ENCODE data around the gene ZBTB5. TPM values are rescaled to one million over a fixed set of nuclear protein-coding genes. Genes with fewer than 3 reads are reported as not detected.

Gene ZBTB5
- total and polyA plus RNA-seq, 4 donors, result 3.2 to 21.9 (median 8.3) TPM

DNA sequence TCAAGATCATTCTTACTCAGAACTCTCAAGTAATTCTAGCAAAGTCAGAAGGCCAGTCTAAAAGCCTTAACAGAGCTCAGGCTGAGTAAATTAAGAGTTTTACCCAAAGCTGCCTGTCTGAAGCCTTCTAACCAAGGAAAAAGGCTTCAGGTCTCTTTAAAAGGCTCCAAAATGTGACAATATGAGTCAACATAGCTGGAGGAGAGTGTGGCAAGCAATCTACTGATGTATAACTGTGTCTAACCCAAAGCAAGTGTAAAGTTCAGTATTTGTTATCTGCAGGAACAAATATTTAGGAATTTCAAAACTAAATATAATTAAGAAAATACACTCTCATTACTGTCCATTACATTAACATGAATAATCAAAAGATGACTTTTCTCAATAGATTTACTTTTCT is 11.0 kb downstream of the ZBTB5 start:
- H3K27ac ChIP-seq (ENCODE audit: low read depth in 1 of 2, low read length in 1 of 2), result no peak overlapping the region
- no peaks in the 10 kb centered on the region for H3K27me3 ChIP-seq (ENCODE audit: control insufficient read depth in 3 of 3, insufficient read depth in 3 of 3, low read length in 2 of 3)
- DNase-seq (no peak), ATAC-seq (ENCODE audit: insufficient read depth, low FRiP score) (no peak)
- no peaks in the 10 kb centered on the region for H3K9me3 ChIP-seq (ENCODE audit: control insufficient read depth in 4 of 4, insufficient read depth in 3 of 4, low read length in 3 of 4)
- no peak overlapping the region for H3K9ac ChIP-seq (ENCODE audit: insufficient read depth in 1 of 2, low read length in 2 of 2)
- TF ChIP-seq, protein P1, sequence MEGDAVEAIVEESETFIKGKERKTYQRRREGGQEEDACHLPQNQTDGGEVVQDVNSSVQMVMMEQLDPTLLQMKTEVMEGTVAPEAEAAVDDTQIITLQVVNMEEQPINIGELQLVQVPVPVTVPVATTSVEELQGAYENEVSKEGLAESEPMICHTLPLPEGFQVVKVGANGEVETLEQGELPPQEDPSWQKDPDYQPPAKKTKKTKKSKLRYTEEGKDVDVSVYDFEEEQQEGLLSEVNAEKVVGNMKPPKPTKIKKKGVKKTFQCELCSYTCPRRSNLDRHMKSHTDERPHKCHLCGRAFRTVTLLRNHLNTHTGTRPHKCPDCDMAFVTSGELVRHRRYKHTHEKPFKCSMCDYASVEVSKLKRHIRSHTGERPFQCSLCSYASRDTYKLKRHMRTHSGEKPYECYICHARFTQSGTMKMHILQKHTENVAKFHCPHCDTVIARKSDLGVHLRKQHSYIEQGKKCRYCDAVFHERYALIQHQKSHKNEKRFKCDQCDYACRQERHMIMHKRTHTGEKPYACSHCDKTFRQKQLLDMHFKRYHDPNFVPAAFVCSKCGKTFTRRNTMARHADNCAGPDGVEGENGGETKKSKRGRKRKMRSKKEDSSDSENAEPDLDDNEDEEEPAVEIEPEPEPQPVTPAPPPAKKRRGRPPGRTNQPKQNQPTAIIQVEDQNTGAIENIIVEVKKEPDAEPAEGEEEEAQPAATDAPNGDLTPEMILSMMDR (IDR thresholded peaks at IDR 0.05; ENCODE audit: control extremely low read depth, extremely low read depth), result no peak
- H3K4me3 ChIP-seq, result no peak overlapping the region
- H3K36me3 ChIP-seq (ENCODE audit: control insufficient read depth in 4 of 4, insufficient read depth in 4 of 4, low read length in 4 of 4), result peaks cover 0 to 10% (median 7%) of the 10 kb centered on the region in 4 donors
- peaks cover 0 to 9% (median 2%) of the 10 kb centered on the region in 5 donors for H3K4me1 ChIP-seq (ENCODE audit: control insufficient read depth in 5 of 5, insufficient read depth in 5 of 5, low read length in 5 of 5)

DNA sequence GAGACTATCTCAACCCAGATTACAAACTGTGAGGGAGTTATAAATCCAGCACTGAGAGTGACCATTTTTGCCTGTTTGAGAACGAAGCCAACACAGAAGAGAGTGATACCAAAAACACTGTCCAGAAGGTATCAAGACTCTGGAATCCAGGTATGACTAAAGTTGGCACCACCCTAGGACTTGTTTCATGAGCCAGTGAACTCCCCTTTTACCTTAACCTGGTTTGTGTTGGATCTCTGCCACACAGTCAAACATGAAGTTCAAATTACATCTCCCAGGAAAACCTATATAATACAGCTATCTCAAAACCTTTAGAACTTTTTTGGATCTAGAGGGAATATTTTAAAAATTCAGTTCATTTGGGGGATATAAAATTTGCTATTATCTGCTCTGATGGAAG is 11.4 kb downstream of the ZBTB5 start:
- no peak overlapping the region for H3K27ac ChIP-seq (ENCODE audit: low read depth in 1 of 2, low read length in 1 of 2)
- no peak overlapping the region for H3K9ac ChIP-seq (ENCODE audit: insufficient read depth in 1 of 2, low read length in 2 of 2)
- H3K9me3 ChIP-seq (ENCODE audit: control insufficient read depth in 4 of 4, insufficient read depth in 3 of 4, low read length in 3 of 4), result no peaks in the 10 kb centered on the region
- H3K27me3 ChIP-seq (ENCODE audit: control insufficient read depth in 3 of 3, insufficient read depth in 3 of 3, low read length in 2 of 3), result no peaks in the 10 kb centered on the region
- no peak overlapping the region for H3K4me3 ChIP-seq
- WGBS, 2 donors, result 85 to 95% methylated on average over 1 of the region's 1 CpG
- DNase-seq, result no peak
- H3K36me3 ChIP-seq (ENCODE audit: control insufficient read depth in 4 of 4, insufficient read depth in 4 of 4, low read length in 4 of 4), result peaks cover 0 to 10% (median 7%) of the 10 kb centered on the region in 4 donors
- no peak for ATAC-seq (ENCODE audit: insufficient read depth, low FRiP score)
- H3K4me1 ChIP-seq (ENCODE audit: control insufficient read depth in 5 of 5, insufficient read depth in 5 of 5, low read length in 5 of 5), result peaks cover 0 to 9% (median 2%) of the 10 kb centered on the region in 5 donors
- TF ChIP-seq, protein P1 (IDR thresholded peaks at IDR 0.05; ENCODE audit: control extremely low read depth, extremely low read depth), result no peak

DNA sequence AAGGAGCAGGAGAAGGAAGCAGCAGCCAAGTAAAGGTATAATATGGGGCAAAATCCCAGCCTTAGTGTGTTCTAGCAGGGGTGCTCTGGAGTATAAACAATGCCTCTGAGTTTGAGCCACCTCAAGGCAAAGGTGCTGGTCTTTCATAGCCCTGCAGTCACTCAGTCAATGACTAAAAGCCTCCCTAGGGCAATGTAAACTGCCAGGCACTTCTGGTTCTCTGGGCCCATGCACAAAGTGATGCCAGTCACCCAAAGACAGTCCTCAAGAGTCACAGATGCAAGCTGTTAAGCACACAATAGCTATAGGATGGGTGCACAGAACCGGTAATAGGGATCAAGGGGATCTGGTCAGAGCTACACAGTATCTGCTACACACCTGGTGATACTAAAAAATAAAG is 12.6 kb downstream of the ZBTB5 start:
- TF ChIP-seq, protein P1 (IDR thresholded peaks at IDR 0.05; ENCODE audit: control extremely low read depth, extremely low read depth), result no peak
- Histone ChIP-seq H3K4me3 (no peak overlapping the region), H3K27me3 (ENCODE audit: control insufficient read depth in 3 of 3, insufficient read depth in 3 of 3, low read length in 2 of 3) (no peaks in the 10 kb centered on the region), H3K36me3 (ENCODE audit: control insufficient read depth in 4 of 4, insufficient read depth in 4 of 4, low read length in 4 of 4) (peaks cover 0 to 10% (median 8%) of the 10 kb centered on the region in 4 donors), H3K27ac (ENCODE audit: low read depth in 1 of 2, low read length in 1 of 2) (no peak overlapping the region), H3K9ac (ENCODE audit: insufficient read depth in 1 of 2, low read length in 2 of 2) (no peak overlapping the region), H3K4me1 (ENCODE audit: control insufficient read depth in 5 of 5, insufficient read depth in 5 of 5, low read length in 5 of 5) (peaks cover 0 to 9% (median 2%) of the 10 kb centered on the region in 5 donors), H3K9me3 (ENCODE audit: control insufficient read depth in 4 of 4, insufficient read depth in 3 of 4, low read length in 3 of 4) (no peaks in the 10 kb centered on the region)
- WGBS, 2 donors, result 100% methylated on average over 1 of the region's 1 CpG
- ATAC-seq (ENCODE audit: insufficient read depth, low FRiP score), result no peak
- no peak for DNase-seq

DNA sequence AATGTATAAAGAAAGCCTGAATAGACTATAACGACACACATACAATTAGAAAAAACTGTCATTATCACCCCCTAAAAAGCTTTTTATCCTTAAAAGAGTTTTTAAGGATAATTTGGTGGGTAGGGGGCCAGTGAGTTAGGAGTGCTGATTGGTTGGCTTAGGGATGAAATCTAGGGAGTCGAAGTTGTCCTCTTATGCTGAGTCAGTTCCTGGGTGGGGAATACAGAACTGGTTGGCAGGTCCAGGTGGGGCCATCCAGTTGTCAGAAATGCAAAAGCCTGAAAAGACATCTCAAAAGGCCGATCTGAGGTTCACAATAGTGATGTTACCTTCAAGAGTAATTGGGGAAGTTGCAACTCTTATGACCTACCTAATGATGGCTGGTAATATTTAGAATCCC is 13.6 kb downstream of the ZBTB5 start:
- no peak overlapping the region for H3K27ac ChIP-seq (ENCODE audit: low read depth in 1 of 2, low read length in 1 of 2)
- H3K4me3 ChIP-seq, result no peak overlapping the region
- no peak for ATAC-seq (ENCODE audit: insufficient read depth, low FRiP score)
- no peak overlapping the region for H3K9ac ChIP-seq (ENCODE audit: insufficient read depth in 1 of 2, low read length in 2 of 2)
- peaks cover 0 to 10% (median 9%) of the 10 kb centered on the region in 4 donors for H3K36me3 ChIP-seq (ENCODE audit: control insufficient read depth in 4 of 4, insufficient read depth in 4 of 4, low read length in 4 of 4)
- H3K9me3 ChIP-seq (ENCODE audit: control insufficient read depth in 4 of 4, insufficient read depth in 3 of 4, low read length in 3 of 4), result no peaks in the 10 kb centered on the region
- DNase-seq, result no peak
- H3K4me1 ChIP-seq (ENCODE audit: control insufficient read depth in 5 of 5, insufficient read depth in 5 of 5, low read length in 5 of 5), result peaks cover 0 to 6% (median 2%) of the 10 kb centered on the region in 5 donors
- 71 to 78% methylated on average over 3 of the region's 3 CpGs for WGBS, 2 donors
- no peaks in the 10 kb centered on the region for H3K27me3 ChIP-seq (ENCODE audit: control insufficient read depth in 3 of 3, insufficient read depth in 3 of 3, low read length in 2 of 3)
- TF ChIP-seq, protein P1 (IDR thresholded peaks at IDR 0.05; ENCODE audit: control extremely low read depth, extremely low read depth), result no peak

Measured in lung (tissue), 12 donors.